Tibial nerve (tissue), 4 donors: ENCODE data around the gene PLA2G6. TPM values are rescaled to one million over a fixed set of nuclear protein-coding genes. Genes with fewer than 3 reads are reported as not detected.

Source experiments
- DNase-seq, 2 donors: peaks; one replicate each; pipeline ENCODE4 v3.0.0-alpha.2; 2019; ENCODE audit warnings: low spot score in 2 of 2
- H3K27ac ChIP-seq, 4 donors: fragments of 200-600 bp; sonication (generic) in 3 of 4; one replicate each; pipeline ENCODE4 v1.5.1; 2017 to 2019; ENCODE audit warnings: mild to moderate bottlenecking in 1 of 4
- H3K27me3 ChIP-seq, 2 donors: fragments of 200-600 bp; sonication (generic) in 1 of 2; one replicate each; pipeline versions ENCODE4 v1.5.1 to v1.6.0; 2017 to 2019
- H3K36me3 ChIP-seq, 3 donors: fragments of 200-600 bp; sonication (generic); one replicate each; pipeline ENCODE4 v1.5.1; 2018 to 2019
- H3K4me1 ChIP-seq, 4 donors: fragments of 200-600 bp; sonication (generic) in 3 of 4; one replicate each; pipeline ENCODE4 v1.5.1; 2017 to 2019
- H3K4me3 ChIP-seq, 4 donors: fragments of 200-600 bp; sonication (generic) in 3 of 4; one replicate each; pipeline ENCODE4 v1.5.1; 2017 to 2019; ENCODE audit warnings: mild to moderate bottlenecking in 1 of 4, moderate library complexity in 1 of 4
- H3K9me3 ChIP-seq, 4 donors: fragments of 200-600 bp; sonication (generic) in 3 of 4; one replicate each; pipeline ENCODE4 v1.5.1; 2017 to 2019
- EP300 ChIP-seq, 2 donors: sonication (generic); formaldehyde crosslinking; IDR thresholded peaks; one replicate each; pipeline ENCODE4 v1.6.1; 2017; ENCODE audit warnings: antibody characterized with exemption in 2 of 2, mild to moderate bottlenecking in 1 of 2
- POLR2A ChIP-seq, 2 donors: fragments of 450-650 bp; IDR thresholded peaks; one replicate each; pipeline ENCODE4 v1.6.1; 2017; ENCODE audit warnings: antibody characterized with exemption in 2 of 2, mild to moderate bottlenecking in 2 of 2, moderate library complexity in 2 of 2
- WGBS, 2 donors: methylation state at CpG; one replicate each; pipeline ENCODE4 v1.1.5; 2018; 5-methylcytosine and 5-hydroxymethylcytosine counted together
- total RNA-seq, 4 donors: library from RNA; depleted of rRNA; stranded (reverse); fragments of >200 nt; gene quantifications; one replicate each; pipeline ENCODE4 v1.1.0, GENCODE V29; 2016
- TF ChIP-seq, protein P1 (sequence below), 5 experiments: fragments of 200-600 bp in 3 of 5; fragments of 450-650 bp in 2 of 5; sonication (generic) in 3 of 5; IDR thresholded peaks; one replicate each; pipeline ENCODE4 v1.5.1; 2016 to 2019; ENCODE audit warnings: antibody characterized with exemption in 5 of 5, mild to moderate bottlenecking in 3 of 5, moderate library complexity in 2 of 5

The PLA2G6 gene
- total RNA-seq, 4 donors from 2014 or later = 48.5 to 60.3 (median 55.1) TPM

DNA sequence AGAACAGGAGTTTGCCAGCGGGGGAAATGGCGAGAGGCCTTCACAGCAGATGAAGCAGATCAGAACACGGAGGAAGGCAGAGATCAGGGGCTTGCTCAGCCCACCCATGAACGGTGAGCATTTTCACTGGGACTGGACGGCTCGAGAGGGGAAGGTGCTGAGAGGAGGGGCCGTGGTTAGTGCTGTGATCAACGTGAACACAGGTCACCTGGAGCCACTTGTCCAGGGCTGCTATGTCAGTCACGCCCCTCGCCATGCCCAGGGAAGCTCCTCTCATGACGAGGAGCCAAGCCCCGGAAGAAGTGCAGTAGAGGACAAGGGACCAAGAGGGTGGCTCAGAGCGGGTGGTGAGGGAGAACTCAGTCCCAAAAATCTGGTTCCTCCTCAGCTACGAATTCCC is 7.0 kb downstream of the PLA2G6 start:
- no peak for TF ChIP-seq POLR2A (IDR thresholded peaks at IDR 0.05)
- TF ChIP-seq, protein P1, sequence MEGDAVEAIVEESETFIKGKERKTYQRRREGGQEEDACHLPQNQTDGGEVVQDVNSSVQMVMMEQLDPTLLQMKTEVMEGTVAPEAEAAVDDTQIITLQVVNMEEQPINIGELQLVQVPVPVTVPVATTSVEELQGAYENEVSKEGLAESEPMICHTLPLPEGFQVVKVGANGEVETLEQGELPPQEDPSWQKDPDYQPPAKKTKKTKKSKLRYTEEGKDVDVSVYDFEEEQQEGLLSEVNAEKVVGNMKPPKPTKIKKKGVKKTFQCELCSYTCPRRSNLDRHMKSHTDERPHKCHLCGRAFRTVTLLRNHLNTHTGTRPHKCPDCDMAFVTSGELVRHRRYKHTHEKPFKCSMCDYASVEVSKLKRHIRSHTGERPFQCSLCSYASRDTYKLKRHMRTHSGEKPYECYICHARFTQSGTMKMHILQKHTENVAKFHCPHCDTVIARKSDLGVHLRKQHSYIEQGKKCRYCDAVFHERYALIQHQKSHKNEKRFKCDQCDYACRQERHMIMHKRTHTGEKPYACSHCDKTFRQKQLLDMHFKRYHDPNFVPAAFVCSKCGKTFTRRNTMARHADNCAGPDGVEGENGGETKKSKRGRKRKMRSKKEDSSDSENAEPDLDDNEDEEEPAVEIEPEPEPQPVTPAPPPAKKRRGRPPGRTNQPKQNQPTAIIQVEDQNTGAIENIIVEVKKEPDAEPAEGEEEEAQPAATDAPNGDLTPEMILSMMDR (IDR thresholded peaks at IDR 0.05) = no peak
- no peak for TF ChIP-seq EP300 (IDR thresholded peaks at IDR 0.05)
- Histone ChIP-seq H3K4me1 (peaks cover 0 to 40% (median 14%) of the 10 kb centered on the region in 4 donors), H3K36me3 (no peaks in the 10 kb centered on the region), H3K27ac (peak overlapping the region in 1 of 4 donors; percentile 94), H3K4me3 (no peak overlapping the region), H3K9me3 (no peaks in the 10 kb centered on the region), H3K27me3 (no peaks in the 10 kb centered on the region)
- no peak for DNase-seq
- WGBS, 2 donors = 81 to 85% methylated on average over 14 of the region's 14 CpGs

- TF ChIP-seq EP300 (IDR thresholded peaks at IDR 0.05) = no peak
- TF ChIP-seq, protein P1 (IDR thresholded peaks at IDR 0.05) = no peak
- no peak for TF ChIP-seq POLR2A (IDR thresholded peaks at IDR 0.05)
- no peak for DNase-seq
- Histone ChIP-seq H3K9me3 (no peaks in the 10 kb centered on the region), H3K4me3 (no peak overlapping the region), H3K36me3 (peaks cover 0 to 10% (median 0%) of the 10 kb centered on the region in 3 donors), H3K27ac (peak overlapping the region in 2 of 4 donors; percentile 1 to 75), H3K27me3 (no peaks in the 10 kb centered on the region), H3K4me1 (peaks cover 0 to 35% (median 13%) of the 10 kb centered on the region in 4 donors)
- WGBS, 2 donors = 94 to 96% methylated on average over 4 of the region's 4 CpGs
Observed at GRCh38 chr22:38173641-38173906, 8.1 kb downstream of the PLA2G6 start.

- WGBS, 2 donors = 46 to 55% methylated on average over 16 of the region's 16 CpGs
- peaks cover 0 to 30% (median 11%) of the 10 kb centered on the region in 4 donors for H3K4me1 ChIP-seq
- TF ChIP-seq POLR2A (IDR thresholded peaks at IDR 0.05) = no peak
- peak; percentile 50 to 85 for TF ChIP-seq EP300 (IDR thresholded peaks at IDR 0.05)
Observed at GRCh38 chr22:38172832-38173640, 8.6 kb downstream of the PLA2G6 start.

DNA sequence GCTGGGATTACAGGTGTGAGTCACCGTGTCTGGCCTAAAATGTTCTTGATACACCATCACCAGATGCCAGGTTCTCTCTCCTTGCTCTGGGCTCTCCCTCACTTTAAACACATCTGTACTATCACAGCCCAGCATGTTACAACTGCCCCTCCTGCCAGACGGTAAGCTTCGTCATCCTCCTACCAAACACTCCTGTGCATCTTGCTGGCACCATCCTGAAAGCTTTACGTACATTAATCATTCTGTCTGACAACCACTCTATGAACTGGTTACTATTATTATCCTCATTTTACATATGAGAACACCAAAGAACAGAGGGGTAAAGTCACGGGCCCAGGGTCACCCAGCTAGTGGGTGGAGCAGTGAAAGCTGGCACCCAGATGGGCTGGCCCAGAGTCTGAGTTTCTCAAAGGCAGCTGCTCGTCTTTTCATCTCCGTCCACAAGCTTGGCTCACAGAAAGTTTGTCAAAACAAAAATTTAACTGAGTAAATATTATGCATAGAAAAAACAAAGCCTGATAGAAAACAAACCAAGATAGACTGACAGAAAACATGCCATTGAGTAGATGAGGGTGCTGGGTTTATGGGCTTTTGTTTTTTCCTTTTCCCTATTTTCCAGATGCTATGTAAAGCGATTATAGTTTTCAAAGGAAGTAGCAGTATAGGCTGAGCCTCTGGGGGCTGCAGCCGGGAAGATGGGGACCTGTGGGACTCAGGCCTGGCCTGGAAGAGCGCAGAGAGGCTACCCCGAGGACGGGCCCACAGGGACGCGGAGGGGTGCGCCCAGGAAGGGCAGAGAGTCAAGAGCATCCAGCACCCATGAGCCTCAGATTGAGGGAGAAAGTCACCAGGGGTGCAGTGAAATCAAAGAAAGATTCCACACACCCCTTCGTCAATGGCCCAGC is 9.5 kb downstream of the PLA2G6 start:
- 59 to 65% methylated on average over 16 of the region's 16 CpGs for WGBS, 2 donors
- Histone ChIP-seq H3K27me3 (no peaks in the 10 kb centered on the region), H3K27ac (peak overlapping the region in 3 of 4 donors; percentile 11 to 75 (median 42)), H3K36me3 (peaks cover 0 to 23% (median 0%) of the 10 kb centered on the region in 3 donors), H3K4me1 (peaks cover 0 to 21% (median 4%) of the 10 kb centered on the region in 4 donors), H3K9me3 (no peaks in the 10 kb centered on the region), H3K4me3 (no peak overlapping the region)
- no peak for DNase-seq
- TF ChIP-seq, protein P1 (IDR thresholded peaks at IDR 0.05) = no peak
- TF ChIP-seq POLR2A (IDR thresholded peaks at IDR 0.05) (no peak), EP300 (IDR thresholded peaks at IDR 0.05) (no peak)

More at GRCh38 chr22:38172832-38173640, 8.6 kb downstream of the PLA2G6 start:
- peak in 1 of 2 donors; percentile 34 for DNase-seq
- no peaks in the 10 kb centered on the region for H3K9me3 ChIP-seq
- H3K27ac ChIP-seq = peak overlapping the region in 3 of 4 donors; percentile 1 to 75 (median 11)
- H3K4me3 ChIP-seq = no peak overlapping the region
- no peaks in the 10 kb centered on the region for H3K27me3 ChIP-seq
- H3K36me3 ChIP-seq = peaks cover 0 to 14% (median 0%) of the 10 kb centered on the region in 3 donors

- no peak overlapping the region for H3K27ac ChIP-seq
- WGBS, 2 donors = 94 to 96% methylated on average over 5 of the region's 5 CpGs
- no peak for DNase-seq
- no peaks in the 10 kb centered on the region for H3K9me3 ChIP-seq
- H3K27me3 ChIP-seq = no peaks in the 10 kb centered on the region
- TF ChIP-seq POLR2A (IDR thresholded peaks at IDR 0.05) = no peak
- TF ChIP-seq, protein P1 (IDR thresholded peaks at IDR 0.05) = no peak
- no peak for TF ChIP-seq EP300 (IDR thresholded peaks at IDR 0.05)
- H3K4me3 ChIP-seq = no peak overlapping the region
- peaks cover 0 to 17% (median 3%) of the 10 kb centered on the region in 4 donors for H3K4me1 ChIP-seq
- peaks cover 0 to 40% (median 0%) of the 10 kb centered on the region in 3 donors for H3K36me3 ChIP-seq
Observed at GRCh38 chr22:38170469-38170868, 11.2 kb downstream of the PLA2G6 start.
